DND-41 (cell line): ENCODE data around the gene CRTAC1.

Experiments used
- ATAC-seq: fragments of 200-7000 bp; cut with Tn5 transposase; 3 replicates; pipeline ENCODE4 v1.9.1; 2021; ENCODE audit warnings: low read depth; ENCODE audit not compliant: insufficient read depth
- DNase-seq: peaks from one replicate; pipeline ENCODE4 v3.0.0-alpha.2; 2020
- H2AFZ ChIP-seq: 2 replicates; pipeline ENCODE4 v1.6.0; 2012; ENCODE audit warnings: low read depth, low read length
- H3K27ac ChIP-seq: 2 replicates; pipeline ENCODE4 v1.5.1; 2012; ENCODE audit warnings: low read length, inconsistent platforms
- H3K27me3 ChIP-seq: fragments of 200-600 bp; sonication (generic); 2 replicates; pipeline ENCODE4 v1.6.0; 2012; ENCODE audit warnings: low read length, mild to moderate bottlenecking, inconsistent platforms; ENCODE audit not compliant: insufficient read depth, poor library complexity
- H3K36me3 ChIP-seq: 2 replicates; pipeline ENCODE4 v1.5.1; 2012; ENCODE audit warnings: low read length, inconsistent platforms; ENCODE audit not compliant: insufficient read depth
- H3K4me1 ChIP-seq: 2 replicates; pipeline ENCODE4 v1.5.1; 2012; ENCODE audit warnings: mild to moderate bottlenecking, low read length; ENCODE audit not compliant: insufficient read depth
- H3K4me2 ChIP-seq: 2 replicates; pipeline ENCODE4 v1.6.0; 2012; ENCODE audit warnings: mild to moderate bottlenecking, moderate library complexity, low read length, inconsistent platforms; ENCODE audit not compliant: insufficient read depth
- H3K4me3 ChIP-seq, 2 experiments: fragments of 200-600 bp in 1 of 2; shearing (Covaris generic) in 1 of 2; 2 replicates each; pipeline ENCODE4 v1.5.1; 2012 to 2016; ENCODE audit warnings: inconsistent platforms in 2 of 2, low read length in 2 of 2, mild to moderate bottlenecking in 2 of 2, low read depth in 1 of 2, moderate library complexity in 1 of 2
- H3K79me2 ChIP-seq: 2 replicates; pipeline ENCODE4 v1.6.0; 2012; ENCODE audit warnings: low read length, inconsistent platforms; ENCODE audit not compliant: insufficient read depth
- H3K9ac ChIP-seq: 2 replicates; pipeline ENCODE4 v1.6.0; 2012; ENCODE audit warnings: low read depth, mild to moderate bottlenecking, inconsistent platforms, low read length, moderate library complexity
- H3K9me3 ChIP-seq: 2 replicates; pipeline ENCODE4 v1.5.1; 2012; ENCODE audit warnings: low read length, moderate library complexity, mild to moderate bottlenecking, inconsistent platforms; ENCODE audit not compliant: insufficient read depth, severe bottlenecking
- H4K20me1 ChIP-seq: 2 replicates; pipeline ENCODE4 v1.6.0; 2012; ENCODE audit warnings: low read length; ENCODE audit not compliant: insufficient read depth
- CTCF ChIP-seq: IDR thresholded peaks from 2 replicates; pipeline ENCODE4 v1.5.1; 2012; ENCODE audit warnings: borderline replicate concordance, low read length, moderate library complexity, mild to moderate bottlenecking; ENCODE audit not compliant: poor library complexity, severe bottlenecking; ENCODE audit errors: extremely low read depth
- EZH2 ChIP-seq: IDR thresholded peaks from 3 replicates; pipeline ENCODE4 v1.6.1; 2012; ENCODE audit warnings: borderline replicate concordance, low read depth, mild to moderate bottlenecking, moderate library complexity, low read length, inconsistent platforms; ENCODE audit not compliant: severe bottlenecking

Gene CRTAC1

GRCh38 chr10:97887399-97887798 lies 143.0 kb downstream of the CRTAC1 start:
- Histone ChIP-seq H3K4me3 (no peak overlapping the region), H4K20me1 (no peaks in the 10 kb centered on the region), H3K27ac (no peak overlapping the region), H3K27me3 (peaks cover 4% of the 10 kb centered on the region), H3K79me2 (no peaks in the 10 kb centered on the region), H3K4me1 (no peaks in the 10 kb centered on the region; the same call in 1 of the 2 replicates), H3K9me3 (no peaks in the 10 kb centered on the region), H3K36me3 (no peaks in the 10 kb centered on the region), H2AFZ (no peak overlapping the region), H3K9ac (no peak overlapping the region), H3K4me2 (no peak overlapping the region)
- TF ChIP-seq CTCF = no peak
- no peak for TF ChIP-seq EZH2
- ATAC-seq (no peak), DNase-seq (no peak)

GRCh38 chr10:97886286-97886685 lies 144.1 kb downstream of the CRTAC1 start:
- no peak overlapping the region for H3K4me3 ChIP-seq
- H3K4me1 ChIP-seq = no peaks in the 10 kb centered on the region; the same call in 1 of the 2 replicates
- DNase-seq = no peak
- H3K36me3 ChIP-seq = no peaks in the 10 kb centered on the region
- no peaks in the 10 kb centered on the region for H3K79me2 ChIP-seq
- peaks cover 4% of the 10 kb centered on the region for H3K27me3 ChIP-seq
- no peak overlapping the region for H3K9ac ChIP-seq
- H3K4me2 ChIP-seq = no peak overlapping the region
- no peak overlapping the region for H3K27ac ChIP-seq
- ATAC-seq = no peak
- H2AFZ ChIP-seq = no peak overlapping the region
- H4K20me1 ChIP-seq = no peaks in the 10 kb centered on the region
- H3K9me3 ChIP-seq = no peaks in the 10 kb centered on the region
- TF ChIP-seq CTCF (no peak), EZH2 (no peak)

- no peak for DNase-seq
- Histone ChIP-seq H3K4me2 (no peak overlapping the region), H3K9me3 (no peaks in the 10 kb centered on the region), H4K20me1 (no peaks in the 10 kb centered on the region), H3K27me3 (peaks cover 4% of the 10 kb centered on the region), H3K36me3 (no peaks in the 10 kb centered on the region), H2AFZ (no peak overlapping the region), H3K9ac (no peak overlapping the region), H3K4me3 (no peak overlapping the region), H3K79me2 (no peaks in the 10 kb centered on the region), H3K27ac (no peak overlapping the region), H3K4me1 (no peaks in the 10 kb centered on the region)
- no peak for ATAC-seq
- TF ChIP-seq EZH2 (no peak), CTCF (no peak)
Observed at GRCh38 chr10:97883092-97883485, 147.3 kb downstream of the CRTAC1 start.
